Trophoblast cell (in vitro differentiated cells and primary cell): Measurements from ENCODE around the gene OR51B4. TPM values are rescaled to one million over a fixed set of nuclear protein-coding genes. Genes with fewer than 3 reads are reported as not detected.
A peak's percentile ranks its signal among the peaks of the same experiment; 100 is the strongest.

Experiments used
- DNase-seq, 2 donors: peaks; one replicate each; pipeline ENCODE4 v3.0.0-alpha.2; 2016
- H2AFZ ChIP-seq: 2 replicates; pipeline ENCODE4 v1.6.1; 2013; ENCODE audit warnings: low read length, moderate library complexity, mild to moderate bottlenecking; ENCODE audit not compliant: insufficient read depth, poor library complexity
- H2AK5ac ChIP-seq: 2 replicates; pipeline ENCODE4 v1.6.1; 2013; ENCODE audit warnings: mild to moderate bottlenecking, low read length
- H2BK120ac ChIP-seq: 2 replicates; pipeline ENCODE4 v1.6.1; 2013; ENCODE audit warnings: low read length, mild to moderate bottlenecking, moderate library complexity; ENCODE audit not compliant: insufficient read depth, poor library complexity
- H2BK12ac ChIP-seq: 2 replicates; pipeline ENCODE4 v1.6.1; 2013; ENCODE audit warnings: mild to moderate bottlenecking, low read length, moderate library complexity
- H2BK5ac ChIP-seq: 2 replicates; pipeline ENCODE4 v1.6.1; 2013; ENCODE audit warnings: low read length, low read depth, moderate library complexity, mild to moderate bottlenecking; ENCODE audit not compliant: poor library complexity
- H3K14ac ChIP-seq: 2 replicates; pipeline ENCODE4 v1.6.1; 2013; ENCODE audit warnings: mild to moderate bottlenecking, low read length
- H3K18ac ChIP-seq: 2 replicates; pipeline ENCODE4 v1.6.1; 2013; ENCODE audit warnings: mild to moderate bottlenecking, low read length
- H3K23ac ChIP-seq: 2 replicates; pipeline ENCODE4 v1.6.1; 2013; ENCODE audit warnings: low read length
- H3K27ac ChIP-seq: 2 replicates; pipeline ENCODE4 v1.5.1; 2013; ENCODE audit warnings: low read depth, mild to moderate bottlenecking, inconsistent platforms, low read length, moderate library complexity
- H3K27me3 ChIP-seq: 2 replicates; pipeline ENCODE4 v1.6.1; 2013; ENCODE audit warnings: inconsistent platforms, mild to moderate bottlenecking, low read length, moderate library complexity; ENCODE audit not compliant: insufficient read depth
- H3K36me3 ChIP-seq, 2 experiments: 1 replicate in 1 of 2; 2 replicates in 1 of 2; pipeline ENCODE4 v1.6.1; 2013; ENCODE audit warnings: low read length in 2 of 2, mild to moderate bottlenecking in 2 of 2, moderate library complexity in 1 of 2; ENCODE audit not compliant: insufficient read depth in 2 of 2, control insufficient read depth in 1 of 2
- H3K4ac ChIP-seq: 2 replicates; pipeline ENCODE4 v1.6.1; 2013; ENCODE audit warnings: low read depth, mild to moderate bottlenecking, low read length, moderate library complexity
- H3K4me1 ChIP-seq, 2 experiments: 1 replicate in 1 of 2; 2 replicates in 1 of 2; pipeline ENCODE4 v1.6.1; 2013; ENCODE audit warnings: low read length in 2 of 2, mild to moderate bottlenecking in 2 of 2, moderate library complexity in 1 of 2; ENCODE audit not compliant: insufficient read depth in 2 of 2, control insufficient read depth in 1 of 2
- H3K4me2 ChIP-seq: 2 replicates; pipeline ENCODE4 v1.6.1; 2013; ENCODE audit warnings: inconsistent platforms, mild to moderate bottlenecking, low read length, moderate library complexity
- H3K4me3 ChIP-seq: 2 replicates; pipeline ENCODE4 v1.5.1; 2013; ENCODE audit warnings: mild to moderate bottlenecking, low read depth, low read length, inconsistent platforms
- H3K79me1 ChIP-seq: one replicate; pipeline ENCODE4 v1.6.1; 2013; ENCODE audit warnings: low read length
- H3K79me2 ChIP-seq: 2 replicates; pipeline ENCODE4 v1.6.1; 2013; ENCODE audit warnings: low read length, mild to moderate bottlenecking; ENCODE audit not compliant: control insufficient read depth, insufficient read depth, poor library complexity
- H3K9ac ChIP-seq: 2 replicates; pipeline ENCODE4 v1.6.1; 2013; ENCODE audit warnings: mild to moderate bottlenecking, low read length
- H3K9me3 ChIP-seq: 2 replicates; pipeline ENCODE4 v1.6.1; 2013; ENCODE audit warnings: low read depth, mild to moderate bottlenecking, control low read depth, inconsistent platforms, low read length; ENCODE audit not compliant: insufficient read depth
- H4K12ac ChIP-seq: 2 replicates; pipeline ENCODE4 v1.6.1; 2013; ENCODE audit warnings: low read depth, mild to moderate bottlenecking, low read length, moderate library complexity
- H4K8ac ChIP-seq: 2 replicates; pipeline ENCODE4 v1.6.1; 2013; ENCODE audit warnings: low read depth, mild to moderate bottlenecking, low read length, moderate library complexity
- H4K91ac ChIP-seq: one replicate; pipeline ENCODE4 v1.6.1; 2013; ENCODE audit warnings: low read depth, mild to moderate bottlenecking, low read length, moderate library complexity
- WGBS: extraction: QIAGEN DNeasy Blood & Tissue Kit; methylation state at CpG from one replicate; pipeline ENCODE4 v1.1.7; 2013; ENCODE audit warnings: missing lambda C conversion rate; ENCODE audit not compliant: insufficient read length, insufficient coverage; ENCODE audit errors: extremely low coverage; 5-methylcytosine and 5-hydroxymethylcytosine counted together
- polyA plus RNA-seq: library from polyadenylated mRNA; stranded (reverse); fragments of 200-250 nt; gene quantifications from 2 replicates; pipeline ENCODE4 v1.2.3, GENCODE V29; 2013

OR51B4 gene
- not detected in 2 replicates for polyA plus RNA-seq

DNA sequence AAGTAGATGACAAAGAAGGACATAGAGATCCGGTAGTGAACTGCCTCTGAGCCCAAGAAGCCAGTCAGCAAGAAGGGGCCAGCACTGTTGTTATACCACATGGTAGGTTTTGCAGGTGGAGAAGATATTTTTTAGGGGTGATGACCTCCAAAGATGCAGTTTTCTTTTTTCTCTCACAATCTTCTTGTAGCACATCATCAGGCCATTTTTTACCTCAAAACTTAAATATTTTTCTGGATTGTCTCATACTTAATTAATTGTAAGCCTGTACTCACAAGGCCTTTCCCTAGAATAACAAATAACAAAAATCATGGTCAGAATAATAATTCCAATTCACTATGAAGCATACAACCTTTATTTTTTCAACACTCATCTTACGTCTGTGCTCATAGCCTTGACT, at the start of gene OR51B4:
TSS of gene OR51B4 (minus strand) at position 101 of the 400 bp plus-strand sequence. CDS start at position 101, 0 bp downstream.
- no CpG with 5 or more reads among the region's 2 CpGs for WGBS
- H3K4ac ChIP-seq, result no peak within 1 kb of the TSS
- peak within 1 kb of the TSS; percentile 86 for H3K23ac ChIP-seq
- H3K79me1 ChIP-seq, result no peaks in the 10 kb centered on the region
- no peaks in the 10 kb centered on the region for H3K4me1 ChIP-seq
- H2BK5ac ChIP-seq, result no peak within 1 kb of the TSS
- H2AFZ ChIP-seq, result no peak within 1 kb of the TSS
- no peaks in the 10 kb centered on the region for H3K36me3 ChIP-seq
- no peak for DNase-seq
- no peak within 1 kb of the TSS for H4K12ac ChIP-seq
- no peaks in the 10 kb centered on the region for H3K27me3 ChIP-seq
- H3K18ac ChIP-seq, result no peak within 1 kb of the TSS
- H3K9ac ChIP-seq, result peak within 1 kb of the TSS; percentile 33
- H4K8ac ChIP-seq, result no peak within 1 kb of the TSS
- no peak within 1 kb of the TSS for H2BK120ac ChIP-seq
- H2BK12ac ChIP-seq, result no peak within 1 kb of the TSS
- no peak within 1 kb of the TSS for H3K14ac ChIP-seq
- H3K79me2 ChIP-seq, result no peaks in the 10 kb centered on the region
- H3K9me3 ChIP-seq, result peaks cover 2% of the 10 kb centered on the region
- H3K4me2 ChIP-seq, result no peak within 1 kb of the TSS
- no peak within 1 kb of the TSS for H3K27ac ChIP-seq
- H3K4me3 ChIP-seq, result no peak within 1 kb of the TSS
- H4K91ac ChIP-seq, result no peak within 1 kb of the TSS
- no peak within 1 kb of the TSS for H2AK5ac ChIP-seq

DNA sequence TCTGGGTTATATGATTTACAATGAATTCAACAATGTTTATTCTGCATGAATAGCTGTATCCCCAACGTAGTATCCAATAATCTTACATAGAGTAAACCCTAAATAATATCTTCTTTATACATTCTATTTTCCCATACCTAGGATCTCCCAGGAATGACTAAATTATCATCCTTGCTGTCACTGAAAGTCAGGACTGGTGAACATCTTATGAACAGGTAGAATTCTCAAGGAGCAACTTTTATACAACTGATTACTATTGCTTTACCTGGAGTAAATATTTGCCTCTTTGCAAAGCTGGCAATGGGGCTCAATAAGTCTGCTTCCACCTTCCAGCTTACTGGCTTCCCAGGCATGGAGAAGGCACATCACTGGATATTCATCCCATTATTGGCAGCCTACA, 49.5 kb upstream of the OR51B4 start, which contains the start of gene OR51B6:
TSS of gene OR51B6 (plus strand) at position 301 of the 400 bp plus-strand sequence. CDS start at position 301, 0 bp downstream.
- no CpG with 5 or more reads among the region's 1 CpG for WGBS
- no peaks in the 10 kb centered on the region for H3K9me3 ChIP-seq
- no peak within 1 kb of the TSS for H2BK5ac ChIP-seq
- no peak within 1 kb of the TSS for H3K9ac ChIP-seq
- no peak within 1 kb of the TSS for H3K27ac ChIP-seq
- H2BK12ac ChIP-seq, result no peak within 1 kb of the TSS
- no peak within 1 kb of the TSS for H4K8ac ChIP-seq
- H3K4ac ChIP-seq, result no peak within 1 kb of the TSS
- H3K36me3 ChIP-seq, result no peaks in the 10 kb centered on the region
- no peaks in the 10 kb centered on the region for H3K27me3 ChIP-seq
- no peak within 1 kb of the TSS for H2BK120ac ChIP-seq
- H3K4me2 ChIP-seq, result no peak within 1 kb of the TSS
- H3K4me3 ChIP-seq, result no peak within 1 kb of the TSS
- H3K79me1 ChIP-seq, result no peaks in the 10 kb centered on the region
- no peak within 1 kb of the TSS for H2AK5ac ChIP-seq
- H2AFZ ChIP-seq, result no peak within 1 kb of the TSS
- no peak for DNase-seq
- no peaks in the 10 kb centered on the region for H3K79me2 ChIP-seq
- no peak within 1 kb of the TSS for H3K14ac ChIP-seq
- no peak within 1 kb of the TSS for H3K23ac ChIP-seq
- H3K18ac ChIP-seq, result no peak within 1 kb of the TSS
- no peak within 1 kb of the TSS for H4K12ac ChIP-seq
- no peak within 1 kb of the TSS for H4K91ac ChIP-seq
- no peaks in the 10 kb centered on the region for H3K4me1 ChIP-seq

DNA sequence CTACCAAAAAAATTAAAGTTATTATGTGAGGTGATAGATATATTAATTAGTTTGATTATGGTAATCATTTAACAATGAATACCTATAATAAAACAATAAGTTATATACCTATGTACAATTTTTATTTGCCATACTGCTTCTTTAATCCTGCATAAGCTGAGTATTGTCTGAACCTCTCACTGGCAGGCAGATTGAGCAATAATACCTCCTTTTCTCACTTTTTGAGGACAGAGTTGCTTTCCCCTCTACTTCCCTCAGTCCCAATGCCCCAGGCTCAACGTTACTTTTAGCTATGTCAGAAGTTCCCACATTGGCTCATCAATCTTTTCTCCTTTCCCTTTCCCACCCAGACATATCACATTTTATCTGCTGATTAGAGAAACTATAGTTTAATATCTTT, 47.8 kb upstream of the OR51B4 start:
- no peaks in the 10 kb centered on the region for H3K79me2 ChIP-seq
- no peaks in the 10 kb centered on the region for H3K79me1 ChIP-seq
- H3K27ac ChIP-seq, result no peak overlapping the region
- no peak overlapping the region for H4K8ac ChIP-seq
- no peaks in the 10 kb centered on the region for H3K4me1 ChIP-seq
- no peak overlapping the region for H4K12ac ChIP-seq
- H2AFZ ChIP-seq, result no peak overlapping the region
- no peak overlapping the region for H3K23ac ChIP-seq
- H3K9ac ChIP-seq, result no peak overlapping the region
- WGBS, result no CpG with 5 or more reads among the region's 1 CpG
- H3K4ac ChIP-seq, result no peak overlapping the region
- no peak overlapping the region for H3K14ac ChIP-seq
- no peak overlapping the region for H3K4me2 ChIP-seq
- no peak overlapping the region for H2BK12ac ChIP-seq
- no peak overlapping the region for H3K18ac ChIP-seq
- DNase-seq, result no peak
- no peak overlapping the region for H3K4me3 ChIP-seq
- no peak overlapping the region for H4K91ac ChIP-seq
- H3K9me3 ChIP-seq, result no peaks in the 10 kb centered on the region
- H2BK120ac ChIP-seq, result no peak overlapping the region
- no peaks in the 10 kb centered on the region for H3K36me3 ChIP-seq
- H3K27me3 ChIP-seq, result no peaks in the 10 kb centered on the region
- H2BK5ac ChIP-seq, result no peak overlapping the region
- H2AK5ac ChIP-seq, result no peak overlapping the region

- no peaks in the 10 kb centered on the region for H3K79me1 ChIP-seq
- H3K36me3 ChIP-seq, result no peaks in the 10 kb centered on the region
- no peak for DNase-seq
- H3K27me3 ChIP-seq, result no peaks in the 10 kb centered on the region
- H3K14ac ChIP-seq, result no peak overlapping the region
- no peak overlapping the region for H4K12ac ChIP-seq
- no peak overlapping the region for H3K23ac ChIP-seq
- H3K4ac ChIP-seq, result no peak overlapping the region
- no peaks in the 10 kb centered on the region for H3K9me3 ChIP-seq
- H2BK120ac ChIP-seq, result no peak overlapping the region
- H3K18ac ChIP-seq, result no peak overlapping the region
- H2BK12ac ChIP-seq, result no peak overlapping the region
- H4K91ac ChIP-seq, result no peak overlapping the region
- WGBS, result no CpG with 5 or more reads among the region's 3 CpGs
- H3K27ac ChIP-seq, result no peak overlapping the region
- no peak overlapping the region for H3K9ac ChIP-seq
- H3K4me2 ChIP-seq, result no peak overlapping the region
- no peaks in the 10 kb centered on the region for H3K4me1 ChIP-seq
- no peak overlapping the region for H2BK5ac ChIP-seq
- no peak overlapping the region for H4K8ac ChIP-seq
- H2AK5ac ChIP-seq, result no peak overlapping the region
- no peak overlapping the region for H3K4me3 ChIP-seq
- no peak overlapping the region for H2AFZ ChIP-seq
- no peaks in the 10 kb centered on the region for H3K79me2 ChIP-seq
Measured at GRCh38 chr11:5348551-5349194, 46.9 kb upstream of the OR51B4 start.
